Cardiac fibroblast (primary cell): ENCODE data around the gene KIR2DL3.
"Not testable (repeated sequence)": the region's sequence is repeated elsewhere in the genome, so short reads cannot be mapped to it uniquely, and the experiment has no call there.

Experiments
- DNase-seq, 2 donors: peaks; one replicate each; pipeline versions ENCODE4 v3.0.0 to v3.0.0-alpha.2; 2010; ENCODE audit warnings: low read depth in 2 of 2
- H3K4me3 ChIP-seq, 2 donors: replicated peaks in 1 of 2; 1 replicate in 1 of 2; 2 replicates in 1 of 2; pipeline ENCODE4 v1.5.1; 2011; ENCODE audit warnings: low read depth in 2 of 2, low read length in 2 of 2, mild to moderate bottlenecking in 2 of 2, moderate library complexity in 1 of 2
- CTCF ChIP-seq: IDR thresholded peaks from one replicate; pipeline ENCODE4 v1.5.1; 2011; ENCODE audit warnings: low read depth, mild to moderate bottlenecking, low read length, inconsistent platforms

Gene KIR2DL3

GRCh38 chr19:54707962-54708361, 30.4 kb upstream of the KIR2DL3 start:
- H3K4me3 ChIP-seq: no peak overlapping the region
- DNase-seq: no peak
- no peak for TF ChIP-seq CTCF

- no peak overlapping the region for H3K4me3 ChIP-seq
- no peak for TF ChIP-seq CTCF
- DNase-seq: no peak
These were observed 29.5 kb upstream of the KIR2DL3 start for GRCh38 chr19:54708781-54709180.

GRCh38 chr19:54709212-54709948, 28.9 kb upstream of the KIR2DL3 start:
- H3K4me3 ChIP-seq: no peak overlapping the region

GRCh38 chr19:54709956-54710355, 28.4 kb upstream of the KIR2DL3 start:
- H3K4me3 ChIP-seq, DNase-seq: not testable (repeated sequence)

More at GRCh38 chr19:54709212-54709948, 28.9 kb upstream of the KIR2DL3 start:
- no peak for DNase-seq
- no peak for TF ChIP-seq CTCF

GRCh38 chr19:54724142-54724541, 14.2 kb upstream of the KIR2DL3 start, which contains the start of gene KIR3DL3:
KIR3DL3 (plus strand) TSS chr19:54724442; CDS start chr19:54724497, 55 bp downstream.
- DNase-seq: no peak
- TF ChIP-seq CTCF: no peak
- no peak within 1 kb of the TSS for H3K4me3 ChIP-seq

- no peak for DNase-seq
- H3K4me3 ChIP-seq: no peak overlapping the region
- TF ChIP-seq CTCF: no peak
These were observed 13.7 kb upstream of the KIR2DL3 start for GRCh38 chr19:54724644-54725043.

- TF ChIP-seq CTCF: no peak
- no peak for DNase-seq
- H3K4me3 ChIP-seq: no peak overlapping the region
These were observed 13.0 kb upstream of the KIR2DL3 start for GRCh38 chr19:54725321-54725720.
